Activated CD4-positive, CD25-positive, alpha-beta regulatory T cell (primary cell): ENCODE data around the gene INAVA.

ENCODE experiments used
- DNase-seq, 4 experiments: peaks; one replicate each; lab custom pipeline; 2025; lab: John Stamatoyannopoulos, UW

The INAVA gene, protein sequence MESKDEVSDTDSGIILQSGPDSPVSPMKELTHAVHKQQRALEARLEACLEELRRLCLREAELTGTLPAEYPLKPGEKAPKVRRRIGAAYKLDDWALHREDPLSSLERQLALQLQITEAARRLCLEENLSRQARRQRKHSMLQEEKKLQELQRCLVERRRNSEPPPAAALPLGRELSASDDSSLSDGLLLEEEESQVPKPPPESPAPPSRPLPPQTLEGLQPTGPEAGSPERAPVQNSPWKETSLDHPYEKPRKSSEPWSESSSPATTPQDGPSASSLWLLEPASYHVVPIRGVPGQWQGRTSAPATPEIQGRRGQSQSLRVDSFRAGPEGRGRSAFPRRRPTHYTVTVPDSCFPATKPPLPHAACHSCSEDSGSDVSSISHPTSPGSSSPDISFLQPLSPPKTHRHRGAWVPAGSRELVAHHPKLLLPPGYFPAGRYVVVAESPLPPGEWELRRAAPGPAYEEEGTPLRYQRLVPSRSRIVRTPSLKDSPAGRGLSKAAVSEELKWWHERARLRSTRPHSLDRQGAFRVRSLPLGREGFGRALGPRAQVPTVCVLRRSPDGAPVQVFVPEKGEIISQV

DNA sequence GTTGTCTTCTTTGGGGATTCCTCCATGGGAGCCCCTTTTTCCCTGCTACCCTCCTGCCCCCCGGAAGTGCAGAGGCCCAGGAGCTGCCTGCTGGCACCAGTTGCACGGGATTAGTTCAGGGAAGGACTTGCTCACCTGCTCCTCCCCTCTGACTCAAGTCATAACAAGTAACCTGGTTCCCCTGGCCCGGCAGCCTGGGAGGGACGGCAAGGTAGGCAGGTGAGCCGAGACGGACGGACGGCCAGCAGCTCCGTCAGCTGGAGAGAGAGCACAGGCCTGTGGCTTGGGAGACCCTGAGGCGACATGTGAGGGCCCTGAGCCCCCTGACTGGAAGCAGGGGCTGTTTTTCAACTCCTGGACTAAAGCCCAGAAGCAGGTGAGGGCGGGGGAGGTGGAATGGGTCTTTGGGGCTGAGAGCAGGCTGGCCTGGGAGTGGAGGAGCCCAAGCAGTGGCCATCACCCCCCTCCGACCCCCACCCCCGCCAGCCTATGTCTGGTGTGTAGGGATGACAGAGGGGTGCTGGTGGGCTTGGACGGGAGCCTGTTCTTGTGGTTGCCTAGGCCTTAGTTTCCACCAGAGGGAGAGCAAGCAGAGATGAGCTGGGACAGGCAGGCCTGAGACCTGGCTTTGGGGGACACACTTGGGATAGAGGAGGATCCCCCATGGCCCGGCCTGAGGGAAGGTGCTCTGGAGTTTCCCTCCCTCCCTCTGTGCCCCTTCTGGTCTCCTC, at the start of gene INAVA:
TSS of gene INAVA (plus strand) at position 189 of the 731 bp plus-strand sequence. CDS start 3,501 bp downstream, outside the sequence.
- no peak for DNase-seq

DNA sequence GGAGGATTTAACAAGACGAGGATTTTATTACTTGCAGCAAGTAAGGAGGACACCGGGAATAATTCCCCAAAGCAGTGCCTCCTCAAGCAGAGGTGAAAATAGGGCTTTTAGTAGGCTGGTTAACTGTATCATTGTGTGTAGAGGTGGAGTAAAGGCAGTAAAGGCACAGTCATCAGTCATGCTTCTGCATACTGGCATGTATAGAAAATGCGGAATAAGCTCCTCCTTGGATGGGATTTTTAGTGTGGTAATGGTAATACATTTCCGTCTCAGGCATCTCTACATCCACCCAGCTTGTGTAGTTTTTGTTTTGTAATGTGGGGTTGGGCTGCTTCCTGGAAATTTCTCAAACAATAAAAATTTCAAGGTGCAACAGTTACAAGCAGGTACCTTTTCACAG, 49.3 kb upstream of the INAVA start:
- DNase-seq = no peak

DNA sequence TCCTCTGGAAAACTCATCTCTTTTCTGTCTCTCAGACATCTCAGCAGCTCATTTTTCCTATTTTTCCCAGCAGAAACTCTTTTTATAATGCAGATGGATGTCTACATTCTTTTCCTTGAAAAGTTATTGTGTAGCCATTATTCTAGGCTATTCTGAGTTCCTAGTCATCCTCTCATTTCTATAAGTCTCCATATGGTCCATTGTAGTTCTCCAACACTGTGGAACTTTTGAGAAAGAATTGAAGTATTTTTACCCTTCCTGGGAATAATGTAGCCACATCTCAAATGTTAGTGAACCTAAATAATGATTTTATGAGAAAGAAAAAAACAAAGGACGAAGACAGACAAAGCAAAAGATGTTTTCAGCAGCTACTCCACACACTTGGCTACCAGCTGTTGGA, 48.3 kb upstream of the INAVA start:
- DNase-seq = no peak

DNA sequence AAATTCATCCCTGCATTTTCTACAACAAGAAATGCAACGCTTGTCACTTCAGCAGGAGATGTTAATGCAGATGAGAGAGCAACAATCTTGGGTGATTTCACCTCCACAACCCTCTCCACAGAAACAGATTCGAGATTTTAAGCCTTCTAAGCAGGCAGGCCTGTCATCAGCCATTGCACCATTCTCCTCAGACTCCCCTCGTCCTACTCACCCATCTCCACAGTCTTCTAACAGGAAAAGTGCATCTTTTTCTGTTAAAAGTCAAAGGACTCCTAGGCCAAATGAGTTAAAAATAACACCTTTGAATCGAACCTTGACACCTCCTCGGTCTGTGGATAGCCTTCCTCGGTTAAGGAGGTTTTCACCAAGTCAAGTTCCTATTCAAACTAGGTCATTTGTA, 45.3 kb upstream of the INAVA start:
- DNase-seq = no peak

DNA sequence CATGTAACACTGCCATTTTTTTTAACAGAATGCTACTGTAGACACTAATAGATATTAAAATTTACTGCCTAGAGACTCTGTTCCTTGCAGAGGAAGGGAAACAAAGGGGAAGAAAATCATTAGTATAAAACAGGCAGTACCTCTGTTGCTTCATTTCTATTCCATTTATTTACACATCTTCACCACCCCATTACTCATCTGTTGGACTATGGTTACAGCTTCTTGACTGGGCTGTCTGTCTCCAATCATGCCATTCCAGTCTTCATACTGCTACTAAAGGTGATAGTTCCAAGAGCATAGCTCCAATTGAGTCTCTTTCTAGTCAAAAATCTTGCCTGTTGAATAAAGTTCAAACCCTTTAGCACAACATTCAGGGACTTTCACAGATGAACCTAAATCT, 44.1 kb upstream of the INAVA start:
- DNase-seq = no peak

DNA sequence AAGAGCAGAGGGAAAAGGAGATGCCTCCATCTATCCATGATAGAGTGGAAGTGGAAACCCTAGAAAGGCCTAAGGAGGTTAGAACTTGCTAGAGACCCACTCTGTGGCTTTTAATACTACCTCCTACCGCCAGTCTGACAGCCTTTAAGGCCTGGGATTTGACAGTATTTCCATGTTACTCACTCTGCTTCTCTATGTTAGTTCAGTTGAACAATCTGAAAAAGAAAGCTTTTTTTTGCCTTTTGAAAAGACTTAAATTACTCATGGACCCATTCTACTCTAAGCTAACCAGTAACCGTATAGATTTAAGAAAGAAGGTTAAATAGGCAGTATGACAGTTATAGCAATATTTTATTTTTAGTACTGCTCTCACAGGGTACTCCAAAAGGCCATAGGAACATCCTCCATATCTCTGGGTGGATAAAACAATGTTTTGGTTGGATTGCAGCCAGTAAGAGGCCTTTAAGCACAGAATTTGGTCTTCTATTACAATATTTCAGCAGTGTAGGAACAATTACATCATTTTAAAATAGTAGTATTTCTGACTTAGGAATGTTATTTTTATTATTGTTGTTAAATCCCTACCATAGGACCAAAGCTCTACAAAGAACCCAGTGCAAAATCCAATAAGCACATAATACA, 37.9 kb upstream of the INAVA start:
- no peak for DNase-seq

DNA sequence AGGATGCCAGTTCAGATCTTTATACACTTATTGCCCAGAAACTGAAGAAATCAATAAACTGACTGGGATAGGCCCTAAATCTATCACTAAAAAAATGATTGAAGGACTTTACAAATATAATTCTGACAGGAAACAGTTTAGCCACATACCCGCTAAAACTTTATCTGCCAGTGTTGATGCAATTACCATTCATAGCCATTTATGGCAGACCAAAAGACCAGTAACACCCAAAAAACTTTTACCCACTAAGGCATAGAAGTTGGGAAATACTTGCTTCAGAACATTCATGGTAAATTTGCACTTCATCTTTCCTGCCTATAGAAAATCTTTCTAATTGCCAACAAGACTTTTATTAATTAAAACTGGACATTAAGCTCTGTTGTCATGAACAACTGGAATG, 36.9 kb upstream of the INAVA start:
- DNase-seq = no peak

DNA sequence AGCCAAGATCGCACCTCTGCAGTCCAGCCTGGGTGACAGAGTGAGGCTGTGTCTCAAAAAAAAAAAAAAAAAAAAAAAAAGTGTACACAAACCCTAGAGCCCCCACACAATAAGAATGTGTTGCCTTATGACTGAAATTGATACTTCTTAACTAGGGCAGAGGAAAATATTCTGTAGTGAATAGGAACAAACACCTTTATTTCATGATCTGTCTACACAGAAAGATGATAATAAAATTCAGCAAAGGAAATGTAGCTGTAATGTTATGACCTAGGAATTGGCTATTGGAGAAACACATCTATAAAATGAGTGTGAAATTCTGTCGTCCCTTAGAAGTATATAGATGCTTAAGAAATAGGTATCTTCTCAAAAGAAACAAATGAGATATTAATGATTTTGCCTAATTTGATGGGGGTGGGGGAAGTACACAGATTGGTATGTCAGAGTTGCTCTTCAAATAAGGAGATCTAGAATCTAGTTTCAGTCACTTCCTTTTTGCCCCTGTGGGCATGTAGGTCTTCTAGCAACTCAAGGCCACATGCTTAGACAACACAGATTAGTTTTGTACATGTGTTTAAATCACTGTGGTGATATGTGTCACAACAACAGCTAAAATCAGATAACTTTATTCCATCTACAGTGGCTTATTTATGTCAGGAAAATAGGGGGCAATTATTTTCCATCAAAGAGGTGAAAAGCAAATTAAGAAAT, 32.6 kb upstream of the INAVA start:
- no peak for DNase-seq

DNA sequence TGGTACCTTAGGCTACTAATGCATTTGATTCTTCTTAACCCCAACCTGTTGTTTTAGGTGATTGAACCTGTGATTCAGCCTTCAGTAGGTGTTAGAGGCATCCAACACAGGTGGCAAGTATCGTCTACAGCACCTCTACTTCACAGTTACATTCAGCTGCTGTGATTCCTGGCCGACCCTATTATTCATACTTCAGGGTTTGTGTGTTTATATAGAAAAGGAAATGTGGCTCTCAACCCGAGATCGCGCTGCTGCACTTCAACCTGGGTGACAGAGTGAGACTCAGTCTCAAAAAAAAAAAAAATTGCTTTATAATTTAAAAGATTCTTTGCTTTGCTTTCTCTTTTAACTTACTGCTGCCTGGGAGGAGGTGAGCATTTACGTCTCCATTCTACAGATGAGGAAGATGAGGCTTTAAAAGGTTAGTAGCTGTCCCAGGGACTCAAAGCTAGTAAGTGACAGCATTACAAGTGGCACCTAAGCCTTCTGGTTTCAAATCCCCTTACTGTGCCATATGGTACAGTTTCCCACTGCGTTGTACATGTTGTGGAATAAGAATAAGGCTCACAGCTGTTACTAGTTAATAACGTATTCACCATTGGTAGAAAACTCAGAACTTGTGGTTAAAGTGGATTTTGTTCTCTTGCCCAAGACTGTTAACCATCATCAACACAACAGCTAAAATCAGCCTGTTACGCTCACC, 31.8 kb upstream of the INAVA start:
- DNase-seq = no peak

DNA sequence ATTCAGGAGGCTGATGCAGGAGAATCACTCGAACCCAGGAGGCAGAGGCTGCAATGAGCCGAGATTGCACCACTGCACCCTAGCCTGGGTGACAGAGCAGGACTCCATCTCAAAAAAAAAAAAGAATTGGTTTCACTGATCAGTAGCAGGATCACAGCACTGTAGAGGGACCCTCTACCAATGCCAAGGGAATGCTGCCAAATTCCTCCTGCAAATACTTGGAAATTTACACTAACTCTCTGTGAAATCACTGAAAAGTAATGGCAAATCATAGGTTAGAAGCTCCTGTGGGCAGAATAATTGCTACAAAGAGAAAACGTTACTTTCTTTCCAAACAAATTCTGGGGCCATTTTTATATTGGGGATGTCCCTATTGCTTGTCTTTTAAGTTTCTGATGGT, 28.6 kb upstream of the INAVA start:
- DNase-seq = no peak

DNA sequence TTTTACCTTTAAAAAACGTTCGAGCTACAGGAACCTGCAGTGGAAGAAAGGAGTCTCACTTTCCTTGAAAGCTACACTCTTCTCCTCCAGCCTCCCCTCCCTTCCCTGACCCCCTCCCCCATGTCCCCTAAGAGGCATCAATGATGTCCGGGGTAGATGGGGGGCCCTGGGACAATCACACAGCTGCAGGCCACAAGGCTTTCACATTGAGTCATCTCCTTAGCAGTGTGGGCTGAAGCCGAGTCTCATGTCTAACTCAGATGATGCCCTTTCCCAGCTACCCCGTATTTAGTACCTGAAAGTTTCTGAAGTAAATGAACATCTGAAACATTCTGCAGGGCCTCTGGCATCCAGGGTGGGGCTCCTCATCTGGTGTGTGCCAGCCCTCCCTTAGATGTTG, 28.2 kb upstream of the INAVA start:
- DNase-seq = no peak

DNA sequence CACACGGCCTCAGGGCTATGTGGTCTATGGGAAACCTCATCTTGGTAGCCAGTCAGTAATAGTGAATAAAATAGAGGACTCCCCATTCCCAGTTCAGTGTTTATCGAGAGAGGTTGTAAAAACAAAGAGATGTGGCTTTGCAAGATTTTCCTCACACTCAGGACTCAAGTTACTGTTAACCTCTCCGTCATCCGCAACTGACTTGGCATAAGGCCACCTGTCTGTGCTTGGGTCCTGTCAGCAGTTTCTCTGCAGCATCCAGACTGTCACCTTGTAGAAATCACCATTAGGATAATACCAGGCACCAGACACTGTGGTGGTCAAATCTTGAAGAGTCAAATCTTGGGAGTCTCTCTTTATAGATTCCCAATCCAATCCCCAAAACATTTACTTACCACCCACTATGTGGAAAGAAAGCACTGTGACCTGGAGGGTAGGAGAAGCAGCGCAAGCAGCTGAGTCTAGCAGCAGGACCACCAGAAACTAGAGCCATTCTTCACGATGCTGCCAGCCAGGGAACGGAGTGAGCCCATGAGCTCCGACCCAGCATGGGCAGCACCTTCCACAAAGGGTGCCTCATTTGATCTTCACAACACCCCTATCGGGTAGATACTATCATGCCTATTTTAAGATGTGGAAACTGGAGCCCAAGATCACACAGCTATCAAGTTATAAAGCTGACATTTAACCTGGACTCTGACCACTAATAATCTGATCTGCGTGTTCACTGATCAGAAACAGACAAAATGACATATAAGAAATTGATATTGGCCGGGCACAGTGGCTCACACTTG, 27.5 kb upstream of the INAVA start:
- DNase-seq = no peak

DNA sequence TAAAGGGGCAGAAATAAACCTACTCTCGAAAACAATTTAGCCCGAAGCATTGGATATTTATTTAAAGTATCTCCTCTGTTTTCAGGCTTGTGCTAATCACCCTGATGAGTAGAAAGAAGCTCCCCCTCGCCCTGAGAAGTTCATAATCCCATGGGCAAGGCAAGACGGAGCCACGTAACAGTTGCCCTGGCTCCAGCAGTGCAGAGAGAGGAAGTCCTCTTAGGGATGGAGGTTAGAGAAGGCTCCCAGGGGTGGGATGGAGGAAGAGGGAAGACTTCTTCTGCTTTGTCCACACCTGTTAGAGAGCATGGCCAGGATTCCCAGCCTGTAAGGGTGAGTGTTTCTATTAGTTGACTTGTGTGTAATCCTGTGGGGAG, 25.3 kb upstream of the INAVA start:
- no peak for DNase-seq

DNA sequence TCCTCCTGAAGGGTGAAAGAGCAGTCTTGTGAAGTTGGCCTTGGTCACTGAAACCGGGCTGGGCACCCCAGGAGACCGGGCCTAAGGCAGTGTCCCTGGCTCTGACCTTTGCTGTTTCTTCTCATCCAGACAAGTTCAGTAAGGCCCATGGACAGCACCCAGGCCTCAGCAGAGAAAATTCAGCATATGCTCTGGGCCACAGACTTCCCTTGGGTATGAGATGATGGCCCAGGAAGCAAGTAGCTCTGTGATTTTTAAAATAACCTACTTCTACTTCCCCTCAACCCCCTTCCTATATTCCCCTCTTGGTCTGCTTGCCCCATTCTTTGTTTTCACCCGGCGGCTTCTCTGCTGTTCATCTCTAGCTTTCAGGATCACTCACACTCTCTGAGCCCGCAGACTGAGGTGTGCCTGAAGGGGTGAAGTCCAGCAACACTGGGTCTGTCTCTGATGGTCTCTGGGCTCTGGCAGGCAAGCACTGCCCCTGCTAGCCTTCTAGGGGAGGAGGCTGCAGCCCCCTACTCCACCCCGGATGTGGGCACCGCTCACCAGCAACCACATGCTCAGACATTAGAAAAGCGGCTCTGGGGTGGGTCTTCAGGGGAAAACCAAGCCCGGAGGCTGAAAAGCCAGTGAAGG, 24.8 kb upstream of the INAVA start:
- no peak for DNase-seq

DNA sequence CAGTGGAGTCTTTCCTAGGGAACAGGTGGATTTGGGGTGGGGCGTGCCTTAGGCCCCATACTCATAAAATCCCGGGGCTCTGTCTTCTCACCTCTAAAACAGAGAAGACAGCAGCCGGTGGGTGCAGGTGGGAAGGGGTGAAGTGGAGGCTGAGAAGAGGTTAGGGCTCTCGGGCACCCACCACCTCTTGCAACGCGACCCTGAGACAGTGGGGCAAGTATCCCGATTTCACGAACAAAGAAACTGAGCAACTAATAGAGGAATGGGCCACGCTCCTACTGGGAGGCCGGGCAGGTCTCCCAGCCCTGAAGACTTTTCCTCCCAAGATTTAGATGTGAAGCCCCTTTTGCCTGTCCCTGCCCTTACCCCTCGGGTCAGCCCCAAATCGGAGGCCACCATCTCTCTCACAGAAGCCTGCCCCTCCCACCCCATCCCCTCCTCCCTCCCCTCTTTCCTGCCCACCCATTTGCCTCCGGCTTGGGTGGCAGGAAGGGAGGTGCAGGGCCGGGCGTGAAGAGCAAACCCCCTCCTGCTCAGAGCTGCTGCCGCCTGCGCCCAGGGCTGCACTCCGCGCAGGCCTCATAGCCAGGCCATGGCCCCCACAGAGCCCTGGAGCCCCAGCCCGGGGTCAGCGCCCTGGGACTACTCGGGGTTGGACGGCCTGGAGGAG, 22.1 kb upstream of the INAVA start, which contains the start of gene GPR25:
TSS of gene GPR25 (plus strand) at position 536 of the 670 bp plus-strand sequence. CDS start at position 593, 57 bp downstream.
- no peak for DNase-seq

DNA sequence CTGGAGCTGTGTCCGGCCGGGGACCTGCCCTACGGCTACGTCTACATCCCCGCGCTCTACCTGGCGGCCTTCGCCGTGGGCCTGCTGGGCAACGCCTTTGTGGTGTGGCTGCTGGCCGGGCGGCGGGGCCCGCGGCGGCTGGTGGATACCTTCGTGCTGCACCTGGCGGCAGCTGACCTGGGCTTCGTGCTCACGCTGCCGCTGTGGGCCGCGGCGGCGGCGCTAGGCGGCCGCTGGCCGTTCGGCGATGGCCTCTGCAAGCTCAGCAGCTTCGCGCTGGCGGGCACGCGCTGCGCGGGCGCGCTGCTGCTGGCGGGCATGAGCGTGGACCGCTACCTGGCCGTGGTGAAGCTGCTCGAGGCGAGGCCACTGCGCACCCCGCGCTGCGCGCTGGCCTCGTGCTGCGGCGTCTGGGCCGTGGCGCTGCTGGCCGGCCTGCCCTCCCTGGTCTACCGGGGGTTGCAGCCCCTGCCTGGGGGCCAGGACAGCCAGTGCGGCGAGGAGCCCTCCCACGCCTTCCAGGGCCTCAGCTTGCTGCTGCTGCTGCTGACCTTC, 21.5 kb upstream of the INAVA start:
- DNase-seq = no peak

DNA sequence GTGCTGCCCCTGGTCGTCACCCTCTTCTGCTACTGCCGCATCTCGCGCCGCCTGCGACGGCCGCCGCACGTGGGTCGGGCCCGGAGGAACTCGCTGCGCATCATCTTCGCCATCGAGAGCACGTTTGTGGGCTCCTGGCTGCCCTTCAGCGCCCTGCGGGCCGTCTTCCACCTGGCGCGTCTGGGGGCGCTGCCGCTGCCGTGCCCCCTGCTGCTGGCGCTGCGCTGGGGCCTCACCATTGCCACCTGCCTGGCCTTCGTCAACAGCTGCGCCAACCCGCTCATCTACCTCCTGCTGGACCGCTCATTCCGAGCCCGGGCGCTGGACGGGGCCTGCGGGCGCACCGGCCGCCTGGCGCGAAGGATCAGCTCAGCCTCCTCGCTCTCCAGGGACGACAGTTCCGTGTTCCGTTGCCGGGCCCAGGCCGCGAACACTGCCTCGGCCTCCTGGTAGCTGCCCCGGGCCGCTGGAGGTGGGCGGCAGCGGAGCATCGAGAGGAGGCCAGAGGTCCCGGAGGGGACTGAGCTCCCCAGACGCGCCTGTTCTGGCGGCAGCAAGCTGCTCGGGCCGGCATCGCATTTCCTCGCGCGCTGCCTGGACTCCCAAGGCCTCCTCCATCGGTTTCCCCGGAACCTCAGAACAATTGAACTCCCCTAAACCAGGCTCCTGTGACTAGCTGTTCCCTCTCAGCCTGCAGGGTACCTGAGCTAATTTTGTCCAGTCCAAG, 20.9 kb upstream of the INAVA start:
- DNase-seq = no peak

DNA sequence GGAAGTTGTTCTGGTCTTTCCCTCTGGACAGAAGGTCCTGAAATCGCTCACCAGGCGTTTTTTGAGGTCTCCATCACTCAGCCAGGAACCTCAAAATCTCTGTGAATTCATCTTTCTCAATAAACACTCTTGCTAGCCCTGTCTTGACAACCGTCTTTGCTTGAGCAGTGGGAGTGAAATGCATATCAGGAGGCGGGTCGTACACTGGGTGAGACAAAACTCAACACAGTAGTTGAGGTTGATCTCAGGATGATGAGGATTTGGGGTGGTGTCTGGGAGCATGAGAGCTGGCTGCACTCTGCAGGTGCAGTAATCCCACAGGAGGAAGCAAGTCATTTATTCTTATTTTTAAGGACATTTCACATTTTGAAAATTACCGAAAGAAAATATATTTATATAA, 20.0 kb upstream of the INAVA start:
- DNase-seq = no peak
